Endothelial cell of umbilical vein (primary cell): Measurements from ENCODE around the gene SLC35A2. TPM values are rescaled to one million over a fixed set of nuclear protein-coding genes. Genes with fewer than 3 reads are reported as not detected.

ENCODE experiments used
- BruUV-seq: library from RNA; stranded (reverse); fragments of 400-500 nt; replicated peaks from 2 replicates; lab custom pipeline; 2021; lab: Mats Ljungman, UMichigan
- CTCF ChIA-PET: fragments of 300-600, 350-600 bp; sonication (Branson Sonifier 250); formaldehyde crosslinking; loops from one replicate; lab custom pipeline; 2021; ENCODE audit warnings: antibody characterized with exemption, inconsistent platforms; lab: Charles Lee
- POLR2A ChIA-PET: fragments of 300-600, 350-600 bp; sonication (Branson Sonifier 250); formaldehyde crosslinking; loops from one replicate; lab custom pipeline; 2021; ENCODE audit warnings: antibody characterized with exemption, inconsistent platforms; lab: Charles Lee
- DNase-seq: peaks from one replicate; pipeline ENCODE4 v3.0.0-alpha.2; 2011; ENCODE audit warnings: low read depth, low spot score
- FAIRE-seq: peaks from 2 replicates; lab custom pipeline; 2011; peaks lifted over from hg19 to GRCh38; lab: Jason Lieb, UNC
- H2AFZ ChIP-seq: 2 replicates; pipeline ENCODE4 v1.6.0; 2012; ENCODE audit warnings: low read depth, low read length, control low read depth, inconsistent platforms
- H3K27ac ChIP-seq: 2 replicates; pipeline ENCODE4 v1.5.1; 2011; ENCODE audit warnings: low read depth, mild to moderate bottlenecking, control low read depth, low read length, moderate library complexity; ENCODE audit not compliant: insufficient read depth
- H3K27me3 ChIP-seq, 2 experiments: 2 replicates each; pipeline versions ENCODE4 v1.6.0 to v1.6.1; 2011; ENCODE audit warnings: low read length in 2 of 2, mixed read lengths in 1 of 2; ENCODE audit not compliant: control insufficient read depth in 2 of 2, insufficient read depth in 2 of 2
- H3K36me3 ChIP-seq, 2 experiments: 2 replicates in 1 of 2; 3 replicates in 1 of 2; pipeline ENCODE4 v1.5.1; 2011; ENCODE audit warnings: low read length in 2 of 2, mild to moderate bottlenecking in 1 of 2, moderate library complexity in 1 of 2; ENCODE audit not compliant: control insufficient read depth in 2 of 2, insufficient read depth in 2 of 2; ENCODE audit errors: extremely low read depth in 1 of 2
- H3K4me1 ChIP-seq: 3 replicates; pipeline ENCODE4 v1.5.1; 2011; ENCODE audit warnings: mild to moderate bottlenecking, low read length; ENCODE audit not compliant: control insufficient read depth, insufficient read depth; ENCODE audit errors: extremely low read depth
- H3K4me2 ChIP-seq: 2 replicates; pipeline ENCODE4 v1.6.1; 2011; ENCODE audit warnings: low read length, control low read depth, mixed read lengths; ENCODE audit not compliant: insufficient read depth
- H3K4me3 ChIP-seq, 3 experiments: fragments of 200-600 bp in 1 of 3; sonication (generic), shearing (Covaris generic) in 1 of 3; replicated peaks in 1 of 3; 2 replicates each; pipeline ENCODE4 v1.5.1; 2011 to 2016; ENCODE audit warnings: control low read depth in 3 of 3, low read length in 3 of 3, mild to moderate bottlenecking in 2 of 3, inconsistent platforms in 1 of 3, low read depth in 1 of 3, moderate library complexity in 1 of 3; ENCODE audit not compliant: insufficient read depth in 1 of 3
- H3K79me2 ChIP-seq: 2 replicates; pipeline ENCODE4 v1.6.0; 2012; ENCODE audit warnings: low read length, inconsistent platforms; ENCODE audit not compliant: control insufficient read depth, insufficient read depth
- H3K9ac ChIP-seq: replicated peaks from 2 replicates; pipeline ENCODE3; 2011; ENCODE audit warnings: low read length, control low read depth; ENCODE audit not compliant: insufficient read depth; ENCODE audit errors: extremely low read depth
- H3K9me1 ChIP-seq: replicated peaks from 3 replicates; pipeline ENCODE4 v1.6.0; 2011; ENCODE audit warnings: mild to moderate bottlenecking, low read length; ENCODE audit not compliant: control insufficient read depth, insufficient read depth; ENCODE audit errors: extremely low read depth
- H3K9me3 ChIP-seq: replicated peaks from 2 replicates; pipeline ENCODE4 v1.5.1; 2012; ENCODE audit warnings: low read length, inconsistent platforms; ENCODE audit not compliant: control insufficient read depth, insufficient read depth
- H4K20me1 ChIP-seq: replicated peaks from 2 replicates; pipeline ENCODE3; 2011; ENCODE audit warnings: mild to moderate bottlenecking, low read length; ENCODE audit not compliant: control insufficient read depth, insufficient read depth; ENCODE audit errors: extremely low read depth
- EZH2 ChIP-seq: IDR thresholded peaks from 2 replicates; pipeline ENCODE4 v1.6.1; 2012; ENCODE audit warnings: borderline replicate concordance, low read depth, mild to moderate bottlenecking, moderate library complexity, low read length, inconsistent platforms; ENCODE audit not compliant: severe bottlenecking
- FOS ChIP-seq: IDR thresholded peaks from 2 replicates; pipeline ENCODE4 v1.6.1; 2011; ENCODE audit warnings: mild to moderate bottlenecking, low read length, moderate library complexity, borderline replicate concordance; ENCODE audit not compliant: insufficient read depth
- GATA2 ChIP-seq: IDR thresholded peaks from 2 replicates; pipeline ENCODE4 v1.7.0; 2011; ENCODE audit warnings: low read depth, mild to moderate bottlenecking, moderate library complexity, mixed read lengths, low read length; ENCODE audit not compliant: insufficient read length, insufficient read depth
- JUN ChIP-seq: IDR thresholded peaks from 2 replicates; pipeline ENCODE4 v1.6.1; 2011; ENCODE audit warnings: borderline replicate concordance, low read depth; ENCODE audit not compliant: insufficient read length, insufficient read depth
- POLR2A ChIP-seq: IDR thresholded peaks from 2 replicates; pipeline ENCODE4 v1.6.1; 2012; ENCODE audit warnings: low read depth, mild to moderate bottlenecking, control low read depth, low read length
- dilution Hi-C: fragments of 300-500 bp; cut with MboI; formaldehyde crosslinking; loops from one replicate; pipeline ENCODE4 v1.15.0; 2019; ENCODE audit warnings: low sequenced_read_pairs; ENCODE audit not compliant: extremely low pct_ligation_motif_present
- intact Hi-C: fragments of 100-400 bp; cut with micrococcal nuclease; formaldehyde crosslinking; loops from one replicate; pipeline ENCODE4 v1.10.0; 2022
- polyA plus RNA-seq, 4 experiments: library from polyadenylated mRNA; depleted of rRNA in 3 of 4; stranded (reverse) in 3 of 4; unstranded in 1 of 4; fragments of >200 nt; gene quantifications; 2 replicates each; pipeline versions ENCODE4 v1.2.1 to v1.2.3, GENCODE V29; 2011 to 2012; ENCODE audit warnings: missing spikeins in 1 of 4
- total RNA-seq: library from RNA; stranded (reverse); gene quantifications from 2 replicates; pipeline ENCODE4 v1.2.3, GENCODE V29; 2021
- TF ChIP-seq, protein P1 (sequence below), 2 donors: IDR thresholded peaks; 1 replicate in 1 of 2; 2 replicates in 1 of 2; pipeline ENCODE4 v1.5.1; 2011; ENCODE audit warnings: low read length in 2 of 2, mild to moderate bottlenecking in 2 of 2, moderate library complexity in 2 of 2, control low read depth in 1 of 2, inconsistent platforms in 1 of 2, low read depth in 1 of 2; ENCODE audit not compliant: insufficient read depth in 1 of 2; ENCODE audit errors: extremely low read depth in 1 of 2
- TF ChIP-seq, protein P2 (sequence below): IDR thresholded peaks from 2 replicates; pipeline ENCODE4 v1.6.1; 2011; ENCODE audit not compliant: insufficient read depth, insufficient read length

SLC35A2 gene
- total and polyA plus RNA-seq, 2 donors (not counting 3 experiments of a cell fraction or from before 2014, with no cell fraction given), result 31.4 to 64.5 TPM

DNA sequence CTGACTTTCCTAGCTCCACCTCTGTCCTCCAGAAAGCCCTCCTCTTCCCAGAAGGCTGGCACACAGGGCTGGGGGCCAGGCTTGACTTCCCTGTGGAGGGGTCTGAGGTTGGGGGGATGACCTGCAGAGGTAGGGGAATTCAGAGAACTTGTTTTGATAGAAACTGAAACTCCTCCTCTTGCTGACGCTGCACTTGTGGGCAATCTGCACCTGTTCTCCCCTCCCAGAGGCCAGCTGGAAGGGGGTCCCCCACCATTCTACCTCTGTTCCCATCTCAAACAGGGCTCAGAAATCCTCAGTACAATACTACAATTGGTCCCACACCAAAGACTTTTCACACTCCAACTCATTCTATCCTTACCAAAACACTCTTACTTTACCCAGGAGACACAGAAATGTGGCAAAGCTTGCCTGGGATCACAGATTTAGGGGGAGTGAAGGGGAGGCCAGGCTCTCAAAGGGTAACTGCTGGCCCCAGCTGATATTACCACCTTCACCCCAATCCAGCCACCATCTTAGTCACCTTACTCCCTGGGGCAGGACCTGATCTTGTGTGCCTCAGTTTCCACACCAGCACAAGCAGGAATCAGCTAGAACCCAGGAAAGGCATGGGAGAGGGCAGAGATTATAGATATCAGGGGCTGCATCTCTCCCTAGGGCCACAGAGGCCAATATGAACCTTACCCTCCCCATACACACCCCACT lies 27.4 kb upstream of the SLC35A2 start:
- FAIRE-seq, result no peak

More for the DNA sequence above, 27.4 kb upstream of the SLC35A2 start:
- Histone ChIP-seq H3K4me1 (no peaks in the 10 kb centered on the region), H2AFZ (no peak overlapping the region), H3K9ac (no peak overlapping the region), H3K36me3 (peaks cover 2 to 24% of the 10 kb centered on the region in 2 experiments), H4K20me1 (no peaks in the 10 kb centered on the region), H3K9me3 (no peaks in the 10 kb centered on the region), H3K27ac (no peak overlapping the region), H3K27me3 (no peaks in the 10 kb centered on the region), H3K79me2 (peaks cover 32% of the 10 kb centered on the region), H3K4me3 (no peak overlapping the region), H3K9me1 (no peaks in the 10 kb centered on the region), H3K4me2 (no peak overlapping the region)
- TF ChIP-seq EZH2 (no peak), JUN (no peak), FOS (no peak), POLR2A (no peak), GATA2 (no peak)
- TF ChIP-seq, protein P1, sequence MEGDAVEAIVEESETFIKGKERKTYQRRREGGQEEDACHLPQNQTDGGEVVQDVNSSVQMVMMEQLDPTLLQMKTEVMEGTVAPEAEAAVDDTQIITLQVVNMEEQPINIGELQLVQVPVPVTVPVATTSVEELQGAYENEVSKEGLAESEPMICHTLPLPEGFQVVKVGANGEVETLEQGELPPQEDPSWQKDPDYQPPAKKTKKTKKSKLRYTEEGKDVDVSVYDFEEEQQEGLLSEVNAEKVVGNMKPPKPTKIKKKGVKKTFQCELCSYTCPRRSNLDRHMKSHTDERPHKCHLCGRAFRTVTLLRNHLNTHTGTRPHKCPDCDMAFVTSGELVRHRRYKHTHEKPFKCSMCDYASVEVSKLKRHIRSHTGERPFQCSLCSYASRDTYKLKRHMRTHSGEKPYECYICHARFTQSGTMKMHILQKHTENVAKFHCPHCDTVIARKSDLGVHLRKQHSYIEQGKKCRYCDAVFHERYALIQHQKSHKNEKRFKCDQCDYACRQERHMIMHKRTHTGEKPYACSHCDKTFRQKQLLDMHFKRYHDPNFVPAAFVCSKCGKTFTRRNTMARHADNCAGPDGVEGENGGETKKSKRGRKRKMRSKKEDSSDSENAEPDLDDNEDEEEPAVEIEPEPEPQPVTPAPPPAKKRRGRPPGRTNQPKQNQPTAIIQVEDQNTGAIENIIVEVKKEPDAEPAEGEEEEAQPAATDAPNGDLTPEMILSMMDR (IDR thresholded peaks at IDR 0.05; ENCODE audit: extremely low read depth in 1 of 2, insufficient read depth in 1 of 2, low read depth in 1 of 2, low read length in 2 of 2), result no peak
- TF ChIP-seq, protein P2, sequence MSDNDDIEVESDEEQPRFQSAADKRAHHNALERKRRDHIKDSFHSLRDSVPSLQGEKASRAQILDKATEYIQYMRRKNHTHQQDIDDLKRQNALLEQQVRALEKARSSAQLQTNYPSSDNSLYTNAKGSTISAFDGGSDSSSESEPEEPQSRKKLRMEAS, result no peak
- POLR2A ChIA-PET, result no interaction called here
- CTCF ChIA-PET, result no interaction called here
- BruUV-seq, result no TSS peak
- no peak for DNase-seq
- intact Hi-C loops (no loop called here), dilution Hi-C loops (no loop called here)
